Activated CD4-positive, alpha-beta T cell treated with anti-CD3 and anti-CD28 coated beads, Interleukin-2, amount 10 ng/mL, durations not matched to agents 24 days and 14 days (primary cell): ENCODE data around the gene WIPF3. TPM values are rescaled to one million over a fixed set of nuclear protein-coding genes. Genes with fewer than 3 reads are reported as not detected.

Experiments
- DNase-seq: peaks from one replicate; pipeline ENCODE4 v3.0.0; 2022
- H3K27ac Mint-ChIP-seq: one replicate; pipeline ENCODE4 v1.8.0; 2022; ENCODE audit warnings: mild to moderate bottlenecking, mixed read lengths
- H3K27me3 Mint-ChIP-seq: one replicate; pipeline ENCODE4 v1.8.0; 2022; ENCODE audit warnings: mixed read lengths
- H3K36me3 Mint-ChIP-seq: one replicate; pipeline ENCODE4 v1.8.0; 2022; ENCODE audit warnings: low read depth, mild to moderate bottlenecking, mixed read lengths
- H3K4me1 Mint-ChIP-seq: one replicate; pipeline ENCODE4 v1.8.0; 2021; ENCODE audit warnings: mixed read lengths
- H3K4me3 Mint-ChIP-seq: one replicate; pipeline ENCODE4 v1.8.0; 2022; ENCODE audit warnings: mild to moderate bottlenecking, moderate library complexity, mixed read lengths
- H3K9me3 Mint-ChIP-seq: one replicate; pipeline ENCODE4 v1.8.0; 2021; ENCODE audit warnings: mixed read lengths
- intact Hi-C: fragments of 100-400 bp; cut with micrococcal nuclease; formaldehyde crosslinking; loops from one replicate; pipeline ENCODE4 v1.15.1; 2023
- total RNA-seq: library from RNA; stranded (reverse); gene quantifications from 2 replicates; pipeline ENCODE4 v1.2.3, GENCODE V29; 2022

WIPF3 gene
- total RNA-seq, 1 donor from 2014 or later: not detected

DNA sequence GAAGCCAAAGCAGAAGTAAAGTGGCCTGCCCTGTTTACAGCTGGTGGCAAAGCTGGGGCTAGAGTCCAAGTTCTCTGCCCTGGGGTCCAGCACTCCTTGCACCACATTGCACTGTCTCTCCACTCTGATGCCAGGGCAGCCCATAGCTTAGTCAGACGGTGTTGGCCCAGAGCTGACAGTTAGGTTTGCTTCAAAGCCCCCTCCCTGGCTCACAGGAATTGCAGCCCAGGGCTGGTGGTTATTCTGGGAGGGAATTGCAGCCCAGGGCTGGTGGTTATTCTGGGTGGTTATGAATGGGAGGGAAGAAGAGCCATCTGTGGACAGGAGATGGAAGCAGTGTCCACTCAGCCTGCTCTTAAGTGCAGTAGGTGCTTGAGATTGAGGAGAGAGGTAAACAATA, 94.4 kb downstream of the WIPF3 start:
- no peak for DNase-seq
- intact Hi-C loops: no loop called here
- no peak overlapping the region for H3K27ac Mint-ChIP-seq
- peaks cover 9% of the 10 kb centered on the region for H3K9me3 Mint-ChIP-seq
- H3K27me3 Mint-ChIP-seq: peaks cover 9% of the 10 kb centered on the region
- H3K36me3 Mint-ChIP-seq: no peaks in the 10 kb centered on the region
- no peaks in the 10 kb centered on the region for H3K4me1 Mint-ChIP-seq
- H3K4me3 Mint-ChIP-seq: no peak overlapping the region

DNA sequence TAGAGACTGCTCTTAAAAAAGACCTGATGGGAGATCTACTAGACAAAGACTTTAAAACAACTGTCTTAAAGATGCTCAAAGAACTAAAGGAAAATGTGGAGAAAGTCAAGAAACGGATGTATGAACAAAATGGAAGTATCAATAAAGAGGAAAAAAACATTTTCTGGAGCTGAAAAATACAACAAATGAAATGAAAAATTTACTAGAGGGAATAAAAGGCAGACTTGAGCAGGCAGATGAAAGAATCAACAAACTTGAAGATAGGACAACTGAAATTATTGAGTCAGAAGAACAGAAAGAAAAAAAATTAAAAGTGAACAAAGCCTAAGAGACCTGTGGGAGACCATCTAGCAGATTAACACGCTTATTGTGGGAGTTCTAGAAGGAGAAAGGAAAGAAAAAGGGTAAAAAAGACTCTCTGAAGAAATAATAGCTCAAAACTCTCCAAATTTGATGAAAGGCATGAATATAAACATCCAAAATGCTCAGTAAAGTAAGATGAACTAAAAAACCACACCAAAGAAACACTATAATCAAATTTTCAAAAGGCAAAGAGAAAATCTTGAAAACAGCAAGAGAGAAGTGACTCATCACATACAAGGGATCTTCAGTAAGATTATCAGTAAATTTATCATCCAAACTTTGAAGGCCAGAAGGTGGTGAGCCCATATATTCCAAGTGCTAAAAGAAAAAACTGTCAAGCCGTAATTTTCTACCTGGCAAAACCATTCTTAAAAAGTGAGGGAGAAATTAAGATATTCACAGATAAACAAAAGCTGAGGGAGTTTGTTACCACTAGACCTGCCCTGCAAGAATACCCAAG, 100.1 kb downstream of the WIPF3 start:
- H3K27ac Mint-ChIP-seq: no peak overlapping the region
- no peaks in the 10 kb centered on the region for H3K4me1 Mint-ChIP-seq
- no peak overlapping the region for H3K4me3 Mint-ChIP-seq
- H3K36me3 Mint-ChIP-seq: no peaks in the 10 kb centered on the region
- H3K9me3 Mint-ChIP-seq: peaks cover 25% of the 10 kb centered on the region
- H3K27me3 Mint-ChIP-seq: peaks cover 3% of the 10 kb centered on the region
- intact Hi-C loops: no loop called here
- no peak for DNase-seq

DNA sequence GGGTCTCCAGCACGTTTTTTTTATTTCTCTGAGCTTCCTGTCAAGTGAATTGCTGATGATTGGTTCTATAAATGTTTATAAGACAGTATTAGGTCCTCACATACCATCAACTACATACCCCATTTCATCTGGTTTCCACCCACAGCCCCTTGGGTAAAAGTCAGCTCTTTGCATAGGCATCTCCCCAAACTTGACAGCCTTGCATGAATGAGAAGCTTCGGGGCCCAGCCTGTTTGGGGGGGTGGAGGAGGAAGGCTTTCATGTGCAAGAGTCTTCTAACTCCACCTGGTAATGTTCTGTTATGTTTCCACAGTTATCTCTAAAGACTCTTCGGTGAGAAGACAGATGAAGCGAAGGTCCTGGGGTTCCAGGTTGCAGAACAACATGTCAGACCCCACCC, 107.9 kb downstream of the WIPF3 start:
- no peaks in the 10 kb centered on the region for H3K9me3 Mint-ChIP-seq
- intact Hi-C loops: no loop called here
- H3K27me3 Mint-ChIP-seq: peaks cover 10% of the 10 kb centered on the region

DNA sequence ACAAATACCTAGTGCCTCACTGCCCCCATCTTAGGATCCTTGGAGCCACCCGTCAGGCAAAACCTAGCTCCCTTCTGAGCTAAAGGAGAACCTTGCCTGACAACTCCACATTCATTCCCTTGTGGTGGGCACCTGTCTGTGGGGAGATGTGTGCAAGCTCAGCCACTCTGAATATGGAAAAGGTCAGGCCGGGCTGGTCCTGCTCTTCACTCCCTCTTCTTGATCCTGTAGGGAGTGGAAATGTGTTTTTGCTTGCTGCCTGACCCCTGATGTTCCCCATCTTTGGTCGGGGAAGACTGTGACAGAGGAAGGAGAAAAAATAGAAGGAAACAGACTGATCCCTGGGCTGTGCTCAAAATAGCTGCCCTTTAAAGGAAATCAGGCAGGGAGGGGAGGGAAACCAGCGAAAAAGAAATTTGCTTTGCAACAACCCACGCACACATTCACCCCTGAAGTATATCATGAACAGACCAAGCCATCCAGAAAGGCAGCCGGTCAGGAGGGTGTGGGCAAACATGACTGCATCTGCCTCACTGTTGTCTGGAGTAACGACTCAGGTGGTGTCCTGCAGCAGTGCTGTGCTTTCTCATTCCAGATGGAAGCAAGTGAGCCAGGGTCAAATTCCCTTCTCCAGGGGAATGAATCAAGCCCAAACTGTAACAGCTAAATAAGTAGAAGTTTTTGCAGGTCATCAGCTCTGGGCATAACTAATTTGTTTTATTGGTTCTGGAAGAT, 109.3 kb downstream of the WIPF3 start:
- Mint-ChIP-seq H3K36me3 (no peaks in the 10 kb centered on the region), H3K4me3 (no peak overlapping the region), H3K4me1 (no peaks in the 10 kb centered on the region), H3K27ac (no peak overlapping the region), H3K9me3 (no peaks in the 10 kb centered on the region), H3K27me3 (peaks cover 10% of the 10 kb centered on the region)
- DNase-seq: no peak
- intact Hi-C loops: no loop called here

More for the DNA sequence above, 107.9 kb downstream of the WIPF3 start:
- no peaks in the 10 kb centered on the region for H3K36me3 Mint-ChIP-seq
- no peak overlapping the region for H3K4me3 Mint-ChIP-seq
- H3K27ac Mint-ChIP-seq: no peak overlapping the region
- no peaks in the 10 kb centered on the region for H3K4me1 Mint-ChIP-seq
- DNase-seq: no peak

DNA sequence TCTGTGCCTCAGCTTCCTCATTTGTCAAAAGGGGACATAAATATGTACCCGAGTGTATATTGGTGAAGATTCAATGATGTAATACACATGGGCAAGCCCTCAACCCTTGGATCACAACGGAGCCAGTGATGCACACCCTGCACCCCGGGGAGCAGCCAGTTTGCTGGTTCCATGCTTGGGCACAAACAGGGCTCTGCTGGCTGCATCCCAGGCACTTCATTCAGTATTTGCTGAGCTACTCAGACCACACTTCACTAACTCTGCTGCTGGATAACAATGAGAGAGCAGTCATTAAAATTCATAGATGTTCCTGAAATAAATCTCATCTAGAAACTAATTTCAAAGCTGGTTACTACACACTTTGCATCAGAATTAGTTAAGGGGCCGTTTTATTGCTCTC, 111.3 kb downstream of the WIPF3 start:
- intact Hi-C loops: no loop called here
- Mint-ChIP-seq H3K4me3 (no peak overlapping the region), H3K27ac (no peak overlapping the region), H3K9me3 (no peaks in the 10 kb centered on the region), H3K4me1 (no peaks in the 10 kb centered on the region), H3K27me3 (peaks cover 6% of the 10 kb centered on the region), H3K36me3 (no peaks in the 10 kb centered on the region)
- DNase-seq: no peak

DNA sequence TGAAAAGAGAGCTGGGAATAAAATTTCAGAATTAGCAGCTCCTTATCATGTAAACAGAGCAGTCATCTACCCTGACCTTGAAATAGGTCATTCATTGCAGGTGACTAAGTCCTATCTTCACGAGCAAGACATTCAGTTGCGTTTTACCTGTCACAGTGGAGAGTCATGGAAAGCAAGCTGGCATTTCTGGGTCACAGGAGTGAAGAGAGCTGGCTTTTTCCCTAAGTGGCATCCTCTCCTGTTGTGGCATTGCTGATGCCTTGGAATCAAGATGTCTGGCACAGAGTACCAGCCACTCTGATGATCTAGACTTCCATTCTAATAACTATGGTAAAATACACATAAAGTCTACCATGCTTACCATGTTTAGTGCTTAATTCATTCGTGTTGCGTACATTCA, 112.5 kb downstream of the WIPF3 start:
- intact Hi-C loops: no loop called here
- H3K4me1 Mint-ChIP-seq: no peaks in the 10 kb centered on the region
- H3K27ac Mint-ChIP-seq: no peak overlapping the region
- no peak for DNase-seq
- no peaks in the 10 kb centered on the region for H3K9me3 Mint-ChIP-seq
- H3K36me3 Mint-ChIP-seq: no peaks in the 10 kb centered on the region
- peaks cover 3% of the 10 kb centered on the region for H3K27me3 Mint-ChIP-seq
- H3K4me3 Mint-ChIP-seq: no peak overlapping the region

DNA sequence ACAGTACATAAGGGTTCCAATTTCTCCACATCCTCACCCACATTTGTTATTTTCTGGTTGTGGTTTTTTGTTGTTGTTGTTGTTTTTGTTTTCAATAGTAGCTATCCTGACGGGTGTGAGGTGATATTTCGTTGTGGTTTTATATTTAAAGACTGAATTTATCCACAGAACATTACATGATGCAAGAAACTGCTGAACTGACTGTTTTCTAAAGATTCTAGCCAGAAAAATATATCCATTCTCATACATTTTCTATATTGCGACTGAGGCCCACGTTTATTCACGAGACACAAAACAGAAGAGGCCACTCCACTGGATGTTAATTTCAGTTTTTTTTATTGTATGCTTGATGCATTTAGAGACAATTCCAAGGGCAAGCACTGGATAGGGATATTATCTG, 113.5 kb downstream of the WIPF3 start:
- Mint-ChIP-seq H3K27me3 (peaks cover 3% of the 10 kb centered on the region), H3K4me1 (peaks cover 1% of the 10 kb centered on the region), H3K4me3 (no peak overlapping the region), H3K36me3 (no peaks in the 10 kb centered on the region), H3K9me3 (no peaks in the 10 kb centered on the region), H3K27ac (no peak overlapping the region)
- no peak for DNase-seq
- intact Hi-C loops: no loop called here

DNA sequence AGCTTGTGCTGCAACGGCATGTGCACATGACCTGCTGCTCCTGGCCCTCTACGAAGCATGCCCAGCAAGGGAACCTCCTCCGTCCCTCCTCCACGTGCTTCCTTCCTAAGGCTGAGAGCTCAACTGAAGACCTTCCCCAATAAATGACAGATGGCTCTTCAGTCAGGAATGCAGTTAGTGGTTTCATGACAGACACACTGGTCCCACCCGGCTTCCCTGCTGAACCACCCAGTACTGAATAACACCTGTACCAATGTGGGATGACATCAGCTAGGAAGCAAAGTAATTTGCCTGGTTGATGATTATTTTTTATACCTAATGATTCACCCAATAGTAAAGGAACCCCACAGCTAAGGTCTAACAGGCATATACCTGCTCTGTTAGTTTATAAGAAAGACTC, 114.2 kb downstream of the WIPF3 start:
- Mint-ChIP-seq H3K36me3 (no peaks in the 10 kb centered on the region), H3K4me1 (peaks cover 1% of the 10 kb centered on the region), H3K27me3 (peaks cover 1% of the 10 kb centered on the region), H3K9me3 (no peaks in the 10 kb centered on the region), H3K27ac (no peak overlapping the region), H3K4me3 (no peak overlapping the region)
- intact Hi-C loops: no loop called here
- no peak for DNase-seq

DNA sequence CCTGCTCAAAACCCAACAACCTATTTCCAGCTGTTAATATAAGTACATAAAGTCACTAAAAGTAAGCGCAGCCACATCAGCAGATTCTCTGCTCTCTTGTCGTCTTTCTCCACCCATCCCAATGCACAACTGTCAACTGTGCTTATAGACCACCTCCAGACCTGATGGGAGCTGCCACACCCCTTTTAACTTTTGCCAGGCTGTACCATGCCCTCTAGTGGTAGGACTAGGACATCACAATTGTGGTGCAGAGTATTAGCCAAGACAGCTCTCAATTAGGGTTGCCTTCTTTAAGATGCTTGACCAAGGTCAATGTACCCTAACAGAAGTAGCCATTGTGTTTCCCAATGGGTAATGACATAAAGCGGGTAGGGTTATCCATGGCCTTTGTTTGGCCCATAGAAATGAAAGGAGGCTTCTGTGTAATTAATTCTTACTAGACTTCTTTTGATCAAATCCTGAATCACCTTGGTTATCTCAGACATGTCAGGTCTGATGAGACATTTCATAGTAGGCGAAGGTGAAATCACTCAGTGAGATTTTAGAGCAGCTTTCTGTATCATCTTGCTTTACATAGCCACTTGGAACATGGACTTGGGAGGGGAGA, 115.2 kb downstream of the WIPF3 start:
- Mint-ChIP-seq H3K27ac (no peak overlapping the region), H3K4me3 (no peak overlapping the region), H3K4me1 (peaks cover 1% of the 10 kb centered on the region), H3K9me3 (no peaks in the 10 kb centered on the region), H3K27me3 (no peaks in the 10 kb centered on the region), H3K36me3 (no peaks in the 10 kb centered on the region)
- DNase-seq: peak; percentile 81
- intact Hi-C loops: no loop called here

DNA sequence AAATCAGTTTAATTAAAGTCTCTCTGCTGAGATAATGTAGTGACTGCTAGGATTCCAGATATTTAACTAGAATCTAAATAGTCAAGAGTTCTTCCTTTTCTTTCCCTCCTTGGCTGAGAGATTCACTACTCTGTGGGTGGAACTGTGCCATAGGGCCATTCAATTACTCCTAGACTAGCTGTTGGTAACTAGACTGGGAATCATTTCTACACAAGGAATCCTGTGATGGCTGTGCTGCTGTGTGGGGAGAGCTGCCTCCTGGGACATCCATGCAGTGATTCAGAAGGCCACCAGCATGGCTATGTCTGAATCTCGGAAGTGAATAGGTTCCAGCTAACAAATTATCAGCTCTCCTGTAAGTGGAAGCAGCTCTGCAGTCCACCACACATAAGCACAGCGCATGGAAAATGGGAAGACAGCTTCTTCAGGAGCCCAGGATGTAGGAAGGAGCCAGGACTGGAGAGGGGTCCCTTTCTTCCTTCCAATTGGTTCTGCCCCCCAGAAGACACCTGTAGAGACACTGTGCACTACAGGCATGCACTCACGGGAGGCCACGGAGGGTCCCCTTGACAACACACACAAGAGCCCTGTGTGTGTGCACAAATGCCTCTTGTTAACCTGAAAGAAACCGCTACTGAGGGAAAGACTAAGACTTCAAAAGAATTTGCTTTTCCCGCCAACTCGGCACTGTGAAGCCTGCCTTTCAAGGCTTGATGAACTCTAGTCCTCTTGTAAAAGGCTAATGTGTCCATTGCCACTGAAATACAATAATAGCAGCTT, 116.8 kb downstream of the WIPF3 start:
- no peak for DNase-seq
- Mint-ChIP-seq H3K27me3 (no peaks in the 10 kb centered on the region), H3K9me3 (no peaks in the 10 kb centered on the region), H3K4me3 (no peak overlapping the region), H3K36me3 (no peaks in the 10 kb centered on the region), H3K4me1 (peaks cover 1% of the 10 kb centered on the region), H3K27ac (no peak overlapping the region)
- intact Hi-C loops: no loop called here

DNA sequence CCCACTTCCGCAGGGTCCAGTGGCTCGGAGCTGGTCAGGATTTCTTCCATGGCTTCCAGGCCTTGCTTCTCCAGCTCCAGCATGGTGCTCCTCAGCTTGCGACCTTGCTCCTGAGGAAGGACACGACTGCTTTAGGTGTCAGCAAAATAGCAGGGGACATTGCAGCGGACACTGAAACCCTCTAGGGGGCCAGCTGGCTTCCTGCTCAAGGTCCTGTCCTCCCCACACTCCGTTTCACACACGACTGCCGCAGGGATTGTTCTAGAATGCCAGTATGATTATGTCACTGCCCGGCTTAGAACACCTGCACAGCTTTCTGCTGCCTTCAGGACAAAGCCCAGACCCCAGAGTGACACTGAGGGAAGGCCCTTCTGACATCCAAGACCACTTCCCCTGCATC, 117.7 kb downstream of the WIPF3 start:
- Mint-ChIP-seq H3K9me3 (no peaks in the 10 kb centered on the region), H3K4me3 (no peak overlapping the region), H3K4me1 (peaks cover 1% of the 10 kb centered on the region), H3K27ac (no peak overlapping the region), H3K36me3 (no peaks in the 10 kb centered on the region), H3K27me3 (no peaks in the 10 kb centered on the region)
- DNase-seq: no peak
- intact Hi-C loops: no loop called here

DNA sequence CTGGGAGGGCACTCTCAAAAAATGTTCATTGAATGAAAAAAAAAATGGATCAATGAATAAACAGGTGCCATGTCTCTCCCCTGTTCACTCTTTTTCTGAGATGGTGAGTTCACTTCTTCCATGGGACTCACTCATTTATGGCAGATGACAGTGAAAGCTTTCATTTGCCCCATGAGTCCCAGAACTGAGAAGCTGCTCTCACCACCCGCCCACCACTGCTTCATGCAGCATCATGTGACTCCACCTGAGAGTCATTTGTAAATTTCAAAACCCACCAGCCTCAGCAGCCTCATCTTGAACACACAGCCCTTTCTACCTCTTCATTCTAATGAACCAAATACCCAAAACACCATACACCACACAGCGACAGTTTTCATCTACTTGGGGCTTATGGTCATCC, 118.4 kb downstream of the WIPF3 start:
- Mint-ChIP-seq H3K4me3 (no peak overlapping the region), H3K27ac (no peak overlapping the region), H3K9me3 (no peaks in the 10 kb centered on the region), H3K36me3 (no peaks in the 10 kb centered on the region), H3K27me3 (no peaks in the 10 kb centered on the region), H3K4me1 (peaks cover 1% of the 10 kb centered on the region)
- intact Hi-C loops: no loop called here
- DNase-seq: no peak

DNA sequence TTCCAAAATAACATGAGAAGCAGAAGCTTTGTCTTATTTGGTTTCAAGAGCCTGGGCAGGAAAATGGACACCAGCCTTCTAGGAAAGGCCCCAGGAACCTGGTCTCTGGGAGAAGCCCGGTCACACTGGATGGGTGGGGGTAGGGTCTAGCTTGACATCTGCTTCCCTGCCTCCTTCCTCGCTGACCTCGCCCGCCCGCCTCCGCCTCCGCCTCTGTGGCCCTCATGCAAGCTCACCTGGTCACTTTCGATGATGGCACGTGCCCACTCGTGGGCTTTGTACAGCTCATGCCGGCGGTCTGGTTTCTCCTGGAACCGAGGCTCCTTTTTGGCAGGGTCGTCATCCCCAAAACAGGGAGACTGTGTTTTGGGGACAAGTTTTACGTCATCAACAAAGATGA, 119.9 kb downstream of the WIPF3 start:
- no peaks in the 10 kb centered on the region for H3K36me3 Mint-ChIP-seq
- H3K4me3 Mint-ChIP-seq: no peak overlapping the region
- DNase-seq: no peak
- peaks cover 1% of the 10 kb centered on the region for H3K4me1 Mint-ChIP-seq
- intact Hi-C loops: no loop called here
- no peak overlapping the region for H3K27ac Mint-ChIP-seq
- no peaks in the 10 kb centered on the region for H3K27me3 Mint-ChIP-seq
- H3K9me3 Mint-ChIP-seq: no peaks in the 10 kb centered on the region

DNA sequence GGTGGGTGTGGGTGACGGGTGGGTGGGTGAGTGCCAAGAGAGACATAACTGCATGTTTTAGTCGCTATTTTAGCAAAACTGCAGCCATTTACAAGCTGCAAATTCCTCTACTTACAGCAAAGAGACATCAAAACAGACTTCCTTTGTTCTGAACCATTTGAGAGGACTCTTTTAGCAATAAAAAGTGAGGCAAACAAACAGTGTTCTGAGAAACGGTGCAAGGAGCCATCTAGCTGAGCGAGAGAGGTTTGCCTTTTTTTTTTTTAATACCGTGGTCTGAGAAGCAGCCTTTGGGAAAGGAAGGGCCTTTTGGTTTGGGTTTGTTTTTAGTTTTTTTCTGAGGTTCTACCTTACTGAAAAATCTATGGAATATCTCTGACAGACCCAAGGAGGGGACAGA, 120.4 kb downstream of the WIPF3 start:
- intact Hi-C loops: no loop called here
- no peak for DNase-seq
- H3K4me1 Mint-ChIP-seq: peaks cover 1% of the 10 kb centered on the region

More for the DNA sequence above, 120.4 kb downstream of the WIPF3 start:
- no peaks in the 10 kb centered on the region for H3K36me3 Mint-ChIP-seq
- H3K27me3 Mint-ChIP-seq: no peaks in the 10 kb centered on the region
- no peaks in the 10 kb centered on the region for H3K9me3 Mint-ChIP-seq
- no peak overlapping the region for H3K4me3 Mint-ChIP-seq
- H3K27ac Mint-ChIP-seq: no peak overlapping the region
